GM12874 (cell line): ENCODE data around the gene PHTF1.

Experiments used
- CTCF ChIP-seq: IDR thresholded peaks from 2 replicates; pipeline ENCODE4 v1.5.1; 2011; ENCODE audit warnings: low read depth, mild to moderate bottlenecking, control low read depth, low read length, moderate library complexity; ENCODE audit not compliant: insufficient read depth

Gene PHTF1

GRCh38 chr1:113683384-113684152 is 75.7 kb downstream of the PHTF1 start:
- no peak for TF ChIP-seq CTCF

GRCh38 chr1:113681596-113682337 is 77.5 kb downstream of the PHTF1 start:
- TF ChIP-seq CTCF = no peak

- no peak for TF ChIP-seq CTCF
Observed at GRCh38 chr1:113678159-113678469, 81.2 kb downstream of the PHTF1 start.

GRCh38 chr1:113677250-113678158 is 81.8 kb downstream of the PHTF1 start:
- TF ChIP-seq CTCF = peak; percentile 40

GRCh38 chr1:113676524-113676923 is 82.8 kb downstream of the PHTF1 start:
- TF ChIP-seq CTCF = no peak

GRCh38 chr1:113675302-113675701 is 84.0 kb downstream of the PHTF1 start:
- TF ChIP-seq CTCF = no peak

- TF ChIP-seq CTCF = no peak
Observed at GRCh38 chr1:113674591-113674990, 84.7 kb downstream of the PHTF1 start.
